Smooth muscle cell (in vitro differentiated cells): ENCODE measurements around the gene TANGO6. TPM values are rescaled to one million over a fixed set of nuclear protein-coding genes. Genes with fewer than 3 reads are reported as not detected.

ENCODE experiments used
- DNase-seq: peaks from one replicate; lab custom pipeline; 2025; ENCODE audit not compliant: unreplicated experiment; lab: John Stamatoyannopoulos, UW
- H2AFZ ChIP-seq: fragments of 200-600 bp; sonication (generic); 2 replicates; pipeline ENCODE4 v1.6.0; 2016; ENCODE audit warnings: antibody characterized with exemption, low read depth, mild to moderate bottlenecking
- H3F3A ChIP-seq: fragments of 200-600 bp; sonication (generic); 2 replicates; pipeline ENCODE4 v1.6.0; 2017; ENCODE audit warnings: antibody characterized with exemption, low read depth
- H3K27ac ChIP-seq: fragments of 200-600 bp; sonication (generic); 2 replicates; pipeline ENCODE4 v1.5.1; 2016; ENCODE audit warnings: low read depth, mild to moderate bottlenecking
- H3K27me3 ChIP-seq: fragments of 200-600 bp; sonication (generic); 2 replicates; pipeline ENCODE4 v1.6.1; 2016; ENCODE audit warnings: low read depth, mild to moderate bottlenecking
- H3K36me3 ChIP-seq: fragments of 200-600 bp; sonication (generic); 2 replicates; pipeline ENCODE4 v1.5.1; 2016; ENCODE audit warnings: low read depth
- H3K4me1 ChIP-seq: fragments of 200-600 bp; sonication (generic); 2 replicates; pipeline ENCODE4 v1.5.1; 2016; ENCODE audit warnings: low read depth
- H3K4me2 ChIP-seq: fragments of 200-600 bp; sonication (generic); 2 replicates; pipeline ENCODE4 v1.6.0; 2016; ENCODE audit warnings: mild to moderate bottlenecking
- H3K4me3 ChIP-seq: fragments of 200-600 bp; sonication (generic); 2 replicates; pipeline ENCODE4 v1.5.1; 2016; ENCODE audit warnings: mild to moderate bottlenecking
- H3K79me2 ChIP-seq: fragments of 200-600 bp; sonication (generic); 2 replicates; pipeline ENCODE4 v1.6.0; 2016; ENCODE audit warnings: low read depth, mild to moderate bottlenecking
- H3K9ac ChIP-seq: fragments of 200-600 bp; sonication (generic); 2 replicates; pipeline ENCODE4 v1.6.0; 2016; ENCODE audit warnings: low read depth
- H3K9me3 ChIP-seq: fragments of 200-600 bp; sonication (generic); replicated peaks from 2 replicates; pipeline ENCODE4 v1.5.1; 2016; ENCODE audit warnings: low read depth
- H4K20me1 ChIP-seq: fragments of 200-600 bp; sonication (generic); 2 replicates; pipeline ENCODE4 v1.6.0; 2016; ENCODE audit warnings: low read depth
- CTCF ChIP-seq: fragments of 200-600 bp; sonication (generic); IDR thresholded peaks from 2 replicates; pipeline ENCODE4 v1.5.1; 2017; ENCODE audit warnings: borderline replicate concordance, mild to moderate bottlenecking, antibody characterized with exemption; ENCODE audit not compliant: insufficient read depth, poor library complexity, severe bottlenecking
- WGBS: methylation state at CpG from one replicate; pipeline ENCODE4 v1.1.7; 2016; ENCODE audit warnings: low lambda C conversion rate; 5-methylcytosine and 5-hydroxymethylcytosine counted together
- polyA plus RNA-seq: library from polyadenylated mRNA; unstranded; fragments of >200 nt; fragmentation: Nextera tagmentation; extraction: Ambion mirVana; gene quantifications from 2 replicates; pipeline ENCODE4 v1.2.1, GENCODE V29; 2016
- total RNA-seq: library from RNA; depleted of rRNA; stranded (reverse); fragments of >200 nt; gene quantifications from 2 replicates; pipeline ENCODE4 v1.2.3, GENCODE V29; 2014

The TANGO6 gene
- total and polyA plus RNA-seq, 2 experiments from 2014 or later = 4.5 to 5.2 TPM

DNA sequence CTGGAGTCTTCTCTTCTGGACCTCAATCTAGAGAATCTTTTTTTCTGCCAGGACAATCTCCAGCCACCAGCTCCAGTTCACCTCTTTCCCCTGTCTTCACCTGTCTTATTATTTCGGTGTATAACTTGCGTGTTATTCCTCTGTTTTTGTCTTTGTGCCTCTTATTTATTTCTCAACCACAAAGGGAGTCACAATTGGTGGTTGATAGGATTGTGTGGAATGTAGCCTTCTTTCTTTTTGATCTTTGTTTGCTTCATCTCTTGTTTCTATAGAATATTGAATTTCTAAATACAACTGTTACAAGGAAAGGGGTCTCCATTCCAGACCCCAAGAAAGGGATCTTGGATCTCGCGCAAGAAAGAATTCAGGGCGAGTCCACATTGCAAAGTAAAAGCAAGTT lies 226.2 kb downstream of the TANGO6 start:
- no peaks in the 10 kb centered on the region for H3K36me3 ChIP-seq
- H3K27ac ChIP-seq = no peak overlapping the region
- H2AFZ ChIP-seq = no peak overlapping the region
- no peak overlapping the region for H3K4me3 ChIP-seq
- no peak overlapping the region for H3K4me2 ChIP-seq
- no peaks in the 10 kb centered on the region for H3K27me3 ChIP-seq
- H3F3A ChIP-seq = peaks cover 3% of the 10 kb centered on the region
- peaks cover 24% of the 10 kb centered on the region for H3K4me1 ChIP-seq
- 97% methylated on average over 5 of the region's 5 CpGs for WGBS
- H4K20me1 ChIP-seq = no peaks in the 10 kb centered on the region
- H3K9me3 ChIP-seq = no peaks in the 10 kb centered on the region
- TF ChIP-seq CTCF = no peak
- H3K9ac ChIP-seq = no peak overlapping the region
- DNase-seq = no peak
- no peaks in the 10 kb centered on the region for H3K79me2 ChIP-seq

- Histone ChIP-seq H4K20me1 (no peaks in the 10 kb centered on the region), H3F3A (peaks cover 3% of the 10 kb centered on the region), H3K27ac (no peak overlapping the region), H3K9me3 (no peaks in the 10 kb centered on the region), H3K9ac (no peak overlapping the region), H3K4me2 (no peak overlapping the region), H3K36me3 (no peaks in the 10 kb centered on the region), H2AFZ (no peak overlapping the region), H3K27me3 (no peaks in the 10 kb centered on the region), H3K4me1 (peaks cover 12% of the 10 kb centered on the region), H3K79me2 (no peaks in the 10 kb centered on the region), H3K4me3 (no peak overlapping the region)
- WGBS = 53% methylated on average over 3 of the region's 3 CpGs
- no peak for TF ChIP-seq CTCF
- no peak for DNase-seq
Measured at GRCh38 chr16:69071036-69071435, 227.7 kb downstream of the TANGO6 start.

DNA sequence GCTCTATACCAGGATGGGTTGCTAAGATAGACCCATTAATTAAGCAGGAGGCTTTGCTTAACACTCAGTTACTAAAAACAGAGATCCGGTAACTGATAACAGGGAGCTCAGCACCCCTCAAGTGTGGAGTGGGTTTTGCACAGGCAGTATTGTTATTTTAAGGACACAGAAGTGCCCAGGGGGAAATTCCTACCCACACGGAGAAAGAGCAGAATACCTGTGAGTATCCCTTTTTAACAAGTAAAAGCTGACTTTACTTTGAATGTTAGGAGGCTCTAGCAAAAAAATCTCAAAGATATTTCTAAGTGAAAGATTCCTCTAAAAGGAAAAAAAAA lies 229.3 kb downstream of the TANGO6 start:
- no peak for TF ChIP-seq CTCF
- no peak overlapping the region for H3K4me3 ChIP-seq
- no peak overlapping the region for H2AFZ ChIP-seq
- no peaks in the 10 kb centered on the region for H3K36me3 ChIP-seq
- no peak overlapping the region for H3K9ac ChIP-seq
- no peaks in the 10 kb centered on the region for H3K79me2 ChIP-seq
- H4K20me1 ChIP-seq = no peaks in the 10 kb centered on the region
- H3K4me2 ChIP-seq = no peak overlapping the region
- peaks cover 3% of the 10 kb centered on the region for H3F3A ChIP-seq
- H3K27ac ChIP-seq = peak overlapping the region; percentile 80
- WGBS = 16% methylated on average over 2 of the region's 2 CpGs
- H3K27me3 ChIP-seq = no peaks in the 10 kb centered on the region
- no peaks in the 10 kb centered on the region for H3K9me3 ChIP-seq
- peaks cover 12% of the 10 kb centered on the region for H3K4me1 ChIP-seq
- DNase-seq = no peak

- Histone ChIP-seq H3K27me3 (no peaks in the 10 kb centered on the region), H4K20me1 (no peaks in the 10 kb centered on the region), H3K36me3 (no peaks in the 10 kb centered on the region), H3K4me3 (no peak overlapping the region), H3K9ac (peak overlapping the region; percentile 48), H2AFZ (no peak overlapping the region), H3K27ac (peak overlapping the region; percentile 80), H3F3A (peaks cover 3% of the 10 kb centered on the region), H3K9me3 (no peaks in the 10 kb centered on the region), H3K79me2 (no peaks in the 10 kb centered on the region), H3K4me1 (peaks cover 12% of the 10 kb centered on the region), H3K4me2 (peak overlapping the region; percentile 59)
- TF ChIP-seq CTCF = no peak
- no peak for DNase-seq
- 28% methylated on average over 10 of the region's 10 CpGs for WGBS
Measured at GRCh38 chr16:69073181-69073702, 229.9 kb downstream of the TANGO6 start.
